HG02970 (cell line): ENCODE measurements around the gene SCRN1.
"Not testable (repeated sequence)": the region's sequence is repeated elsewhere in the genome, so short reads cannot be mapped to it uniquely, and the experiment has no call there.

Experiments
- ATAC-seq: cut with Tn5 transposase; IDR thresholded peaks from one replicate; pipeline ENCODE4 v1.9.1; 2021; ENCODE audit warnings: mild to moderate bottlenecking, moderate library complexity, moderate number of reproducible peaks; ENCODE audit not compliant: unreplicated experiment, low FRiP score

Gene SCRN1

DNA sequence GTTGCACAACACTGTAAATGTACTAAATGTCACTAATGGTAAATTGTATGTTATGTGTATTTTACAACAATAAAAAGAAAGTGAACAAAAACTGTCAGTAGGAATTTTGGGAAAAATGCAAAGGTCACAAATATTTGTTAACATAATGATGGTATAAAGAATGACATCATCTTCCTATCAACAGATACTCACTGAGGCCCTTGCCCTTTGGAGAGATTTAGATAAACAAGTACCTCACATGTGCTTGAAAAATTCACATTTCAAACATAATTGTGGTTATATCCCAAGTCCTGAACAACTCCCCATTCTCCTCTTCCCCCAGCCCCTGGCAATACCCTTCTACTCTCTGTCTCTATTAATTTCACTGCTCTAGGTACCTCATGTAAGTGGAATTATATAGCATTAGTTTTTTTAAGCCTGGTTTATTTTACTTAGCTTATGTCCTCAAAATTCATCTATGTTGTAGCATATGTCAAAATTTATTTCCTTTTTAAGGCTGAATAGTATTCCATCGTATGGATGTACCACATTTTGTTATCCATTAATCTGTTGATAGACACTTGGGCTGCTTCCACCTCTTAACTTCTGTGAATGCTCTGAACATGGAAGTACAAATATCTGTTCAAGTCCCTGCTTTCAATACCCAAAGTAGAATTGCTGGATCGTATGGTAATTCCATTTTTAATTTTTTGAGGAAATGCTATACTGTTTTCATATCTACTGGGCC is 92.8 kb downstream of the SCRN1 start:
- no peak for ATAC-seq

DNA sequence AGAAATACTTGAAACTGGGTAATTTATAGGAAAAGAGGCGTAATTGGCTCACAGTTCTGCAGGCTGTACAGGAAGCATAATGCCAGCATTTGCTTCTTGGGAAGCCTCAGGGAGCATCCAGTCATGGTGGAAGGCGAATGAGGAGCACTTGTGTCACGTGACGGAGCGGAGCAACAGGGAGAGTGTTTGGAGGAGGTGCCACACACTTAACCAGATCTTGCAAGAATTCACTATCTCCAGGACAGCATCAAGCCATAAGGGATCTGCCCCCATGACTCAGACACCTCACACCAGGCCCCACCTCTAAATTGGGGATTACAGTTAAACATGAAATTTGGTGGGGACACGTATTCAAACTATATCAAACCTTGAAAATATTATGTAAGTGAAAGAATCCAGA is 94.0 kb downstream of the SCRN1 start:
- ATAC-seq: no peak

DNA sequence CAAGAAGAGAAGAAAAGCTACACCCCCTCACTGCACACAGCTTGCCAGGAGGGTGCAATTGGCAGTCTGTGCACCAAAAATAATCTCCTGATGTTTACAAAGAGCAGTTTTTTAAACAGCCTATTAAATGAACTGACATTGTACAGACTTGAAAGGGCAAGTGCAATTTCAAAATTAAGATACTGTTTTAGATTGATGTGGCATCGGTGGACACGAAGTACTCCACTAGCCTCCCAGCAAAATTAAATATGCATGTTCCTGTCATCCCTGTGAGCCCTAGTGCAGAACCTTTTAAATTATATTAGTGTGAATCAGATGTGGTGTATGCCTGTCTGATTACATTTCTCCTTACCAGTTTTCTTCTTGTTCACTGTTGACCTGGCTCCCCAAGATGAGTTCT is 95.3 kb downstream of the SCRN1 start:
- no peak for ATAC-seq

DNA sequence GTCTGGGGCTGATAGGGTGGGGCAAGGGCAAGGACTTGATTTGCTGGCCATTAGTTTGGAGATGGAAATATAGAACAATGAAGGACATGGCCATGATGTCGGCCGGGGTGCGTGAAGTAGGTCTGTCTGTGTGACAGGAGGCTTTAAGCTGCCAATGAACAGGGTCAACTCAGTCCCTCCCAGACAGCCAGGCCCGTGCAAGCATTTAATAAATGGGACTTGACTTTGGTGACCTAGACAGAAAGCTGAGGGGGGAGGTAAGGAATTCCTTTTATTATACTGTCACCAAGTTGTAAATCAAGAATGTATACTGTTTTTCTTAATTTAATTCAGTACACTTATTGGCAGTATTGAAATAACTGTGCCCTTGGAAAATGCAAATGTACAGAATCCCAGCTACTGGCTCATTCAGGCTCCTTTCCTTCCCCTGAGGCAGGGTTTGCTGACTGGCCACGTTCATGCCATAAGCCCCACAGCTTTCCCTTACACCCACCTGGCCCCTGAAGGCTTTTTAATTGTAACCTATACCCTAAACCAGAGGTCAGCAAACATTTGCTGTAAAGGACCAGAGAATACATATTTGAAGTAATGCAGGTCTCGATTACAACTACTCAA is 96.1 kb downstream of the SCRN1 start:
- ATAC-seq: no peak

DNA sequence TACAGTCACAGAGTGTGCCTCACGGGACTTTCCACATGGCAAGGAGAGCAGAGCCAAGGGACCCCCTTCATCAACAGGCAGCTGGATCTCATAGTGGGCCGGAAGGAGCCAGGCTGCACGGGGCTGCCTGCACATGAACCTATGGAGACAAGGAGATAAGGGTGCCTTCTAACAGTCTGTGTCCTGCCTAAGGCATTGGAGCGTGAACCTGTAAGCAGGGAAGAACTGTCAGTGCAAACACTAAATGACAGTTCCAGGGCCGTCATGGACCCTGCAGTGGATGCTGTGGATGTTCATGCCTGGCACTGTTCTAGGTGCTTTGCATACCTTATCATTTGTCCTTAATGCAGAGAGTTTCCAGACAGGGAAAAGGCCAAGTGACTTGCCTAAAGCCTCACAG is 97.4 kb downstream of the SCRN1 start:
- ATAC-seq: no peak

DNA sequence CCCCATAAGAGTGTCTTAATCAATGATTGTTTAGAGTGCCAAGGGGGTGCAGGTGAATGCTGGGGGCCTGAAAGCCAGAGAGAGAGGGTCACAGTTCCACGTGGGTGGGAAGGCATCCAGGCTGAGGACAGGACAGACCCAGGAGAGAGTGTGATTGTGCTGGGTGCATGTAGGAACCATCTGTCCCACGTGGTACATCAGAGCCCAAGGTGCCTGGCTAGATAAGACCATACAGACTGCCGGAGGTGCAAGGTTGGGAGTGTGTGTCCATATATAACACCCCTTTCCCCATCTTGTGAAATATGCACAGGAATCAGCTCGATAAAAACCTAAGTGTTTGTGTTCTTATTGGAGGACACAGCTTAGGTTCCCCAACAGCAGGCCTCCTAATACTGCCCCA is 97.8 kb downstream of the SCRN1 start:
- ATAC-seq: no peak

DNA sequence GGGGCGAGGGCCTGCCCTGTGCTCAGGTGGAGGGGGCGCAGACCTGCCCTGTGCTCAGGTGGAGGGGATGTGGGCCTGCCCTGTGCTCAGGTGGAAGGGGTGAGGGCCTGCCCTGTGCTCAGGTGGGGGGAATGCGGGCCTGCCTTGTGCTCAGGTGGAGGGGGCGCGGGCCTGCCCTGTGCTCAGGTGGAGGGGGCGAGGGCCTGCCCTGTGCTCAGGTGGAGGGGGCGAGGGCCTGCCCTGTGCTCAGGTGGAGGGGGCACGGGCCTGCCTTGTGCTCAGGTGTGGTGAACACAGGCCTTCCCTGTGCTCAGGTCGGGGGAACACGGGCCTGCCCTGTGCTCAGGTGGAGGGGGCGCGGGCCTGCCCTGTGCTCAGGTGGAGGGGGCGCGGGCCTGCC is 98.8 kb downstream of the SCRN1 start:
- not testable (repeated sequence) for ATAC-seq

DNA sequence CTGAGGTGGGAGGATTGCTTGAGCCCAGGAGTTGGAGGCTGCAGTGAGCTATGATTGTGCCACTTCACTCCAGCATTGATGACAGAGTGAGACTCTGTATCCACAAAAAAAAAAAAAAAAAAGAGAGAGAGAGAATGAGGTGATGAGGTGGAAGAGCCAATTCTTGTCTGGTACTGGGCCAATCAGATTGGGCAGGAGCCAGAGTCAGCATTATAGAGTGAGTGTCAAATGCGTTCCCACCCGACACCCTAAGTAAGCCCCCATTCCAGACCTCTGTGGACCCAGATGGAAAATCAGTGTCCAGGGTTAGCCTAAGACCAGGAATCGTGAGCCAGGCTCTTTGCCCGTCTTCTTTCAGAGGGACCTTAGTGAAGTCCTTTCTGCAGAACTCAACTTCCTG is 99.3 kb downstream of the SCRN1 start:
- no peak for ATAC-seq

DNA sequence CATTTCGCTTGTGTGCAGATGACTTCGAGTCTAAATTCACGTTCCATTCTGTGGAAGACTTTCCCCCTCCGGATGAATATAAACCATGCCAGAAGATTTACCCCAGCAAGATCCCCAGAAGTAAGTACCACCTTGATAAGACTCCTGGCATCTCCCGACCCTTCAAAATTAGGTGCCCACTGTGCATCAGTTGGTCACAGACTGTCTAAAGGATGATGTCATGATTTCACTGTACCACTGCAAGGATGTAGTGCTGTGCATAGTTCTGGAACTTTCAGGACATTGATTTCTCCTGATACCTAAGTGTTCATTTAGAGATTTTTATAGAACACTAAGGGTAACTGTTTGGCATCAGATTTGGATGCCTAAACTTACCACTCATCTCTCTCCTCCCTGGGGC is 100.3 kb downstream of the SCRN1 start:
- ATAC-seq: no peak

DNA sequence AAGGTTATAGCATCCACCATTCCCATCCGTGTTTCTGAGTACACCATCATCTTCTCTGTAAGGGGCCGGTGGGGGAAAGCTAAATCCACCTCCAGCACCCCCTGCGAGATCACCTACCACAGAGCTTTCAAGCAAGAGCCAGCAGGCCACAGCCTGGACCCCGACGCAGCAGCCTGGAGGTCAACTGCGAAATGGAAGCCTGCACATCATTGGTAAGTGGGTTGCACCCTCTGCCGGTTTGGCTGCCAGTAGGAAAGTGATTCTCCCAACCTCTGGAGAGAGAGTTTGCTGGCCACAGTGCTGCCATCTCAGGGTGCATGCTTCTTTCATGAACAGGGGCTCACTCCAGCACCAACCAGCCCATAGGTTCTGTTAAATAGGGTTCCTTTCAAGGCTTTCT is 101.6 kb downstream of the SCRN1 start:
- no peak for ATAC-seq

DNA sequence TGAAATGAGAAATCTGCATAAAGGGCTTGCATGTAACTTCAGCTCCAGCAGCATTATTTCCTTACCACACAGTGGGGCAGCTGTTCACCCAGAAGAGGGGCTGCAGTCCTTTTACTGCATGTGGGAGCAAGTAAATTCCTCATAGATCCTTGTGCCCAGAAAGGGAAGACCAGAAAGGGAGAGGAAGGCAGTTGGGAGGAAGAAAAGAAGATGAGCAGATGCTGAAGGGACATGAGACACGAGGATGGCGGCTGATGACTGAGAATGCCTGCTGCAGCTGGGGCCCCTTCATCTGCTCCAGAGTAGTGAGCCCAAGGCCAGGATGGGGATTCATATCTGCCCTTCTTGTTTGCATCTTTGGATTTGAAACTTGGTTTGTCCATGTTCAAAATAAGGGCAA is 102.8 kb downstream of the SCRN1 start:
- ATAC-seq: no peak

DNA sequence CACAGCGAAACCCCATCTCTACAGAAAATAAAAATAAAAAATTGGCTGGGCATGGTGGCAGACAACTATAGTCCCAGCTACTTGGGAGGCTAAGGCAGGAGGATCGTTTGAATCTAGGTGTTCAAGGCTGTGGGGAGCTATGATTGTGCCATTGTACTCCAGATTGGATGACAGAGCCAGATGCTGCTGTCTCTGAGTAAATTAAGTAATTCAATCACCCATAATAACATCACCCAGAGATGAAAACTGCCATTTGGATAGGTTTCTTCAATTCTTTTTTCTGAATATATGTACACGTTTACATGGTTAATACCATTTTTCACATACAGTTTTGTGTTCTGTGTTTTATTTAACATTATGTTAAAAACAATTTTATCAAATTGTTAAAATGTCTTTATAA is 104.0 kb downstream of the SCRN1 start:
- ATAC-seq: no peak

DNA sequence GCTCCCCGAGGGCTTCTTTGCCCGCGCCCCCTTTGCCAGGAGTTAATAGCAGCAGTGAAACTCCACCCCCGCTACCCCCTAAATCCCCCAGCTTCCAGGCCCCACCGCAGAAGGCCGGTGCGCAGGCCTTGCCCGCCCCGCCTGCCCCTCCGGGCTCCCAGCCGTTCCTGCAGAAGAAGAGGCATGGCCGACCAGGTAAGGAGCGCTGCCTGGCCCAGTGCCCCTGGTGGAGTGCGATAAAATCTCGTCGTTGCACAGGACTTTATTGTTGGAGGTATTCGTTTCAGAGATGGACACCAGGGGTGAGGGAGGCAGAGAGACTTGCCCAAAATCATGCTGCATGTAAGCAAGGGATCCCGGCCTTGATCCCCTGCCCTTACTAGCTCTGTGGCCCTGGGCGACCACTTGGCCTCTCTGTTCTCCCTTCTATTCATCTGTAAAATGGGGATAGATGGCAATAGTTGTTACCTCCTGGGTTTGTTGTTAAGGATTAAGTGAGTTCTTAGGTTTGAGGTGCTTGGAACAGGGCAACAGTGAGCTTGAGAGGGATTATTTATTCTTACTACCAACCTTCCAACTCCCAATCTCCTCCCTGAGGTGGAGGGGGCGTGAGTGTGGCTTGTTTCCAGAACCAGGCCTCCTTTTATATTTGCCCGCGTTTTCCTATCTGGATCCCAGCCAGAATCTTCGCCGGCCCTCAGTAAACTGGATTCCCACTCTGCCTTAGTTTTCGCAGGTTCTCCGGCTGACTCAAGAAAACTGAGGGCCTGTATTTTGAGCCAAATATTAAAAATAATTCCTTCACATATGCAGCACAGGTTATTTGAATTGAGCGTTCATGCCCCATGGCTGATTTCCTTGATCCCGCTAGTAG is 105.0 kb downstream of the SCRN1 start:
- ATAC-seq: no peak

DNA sequence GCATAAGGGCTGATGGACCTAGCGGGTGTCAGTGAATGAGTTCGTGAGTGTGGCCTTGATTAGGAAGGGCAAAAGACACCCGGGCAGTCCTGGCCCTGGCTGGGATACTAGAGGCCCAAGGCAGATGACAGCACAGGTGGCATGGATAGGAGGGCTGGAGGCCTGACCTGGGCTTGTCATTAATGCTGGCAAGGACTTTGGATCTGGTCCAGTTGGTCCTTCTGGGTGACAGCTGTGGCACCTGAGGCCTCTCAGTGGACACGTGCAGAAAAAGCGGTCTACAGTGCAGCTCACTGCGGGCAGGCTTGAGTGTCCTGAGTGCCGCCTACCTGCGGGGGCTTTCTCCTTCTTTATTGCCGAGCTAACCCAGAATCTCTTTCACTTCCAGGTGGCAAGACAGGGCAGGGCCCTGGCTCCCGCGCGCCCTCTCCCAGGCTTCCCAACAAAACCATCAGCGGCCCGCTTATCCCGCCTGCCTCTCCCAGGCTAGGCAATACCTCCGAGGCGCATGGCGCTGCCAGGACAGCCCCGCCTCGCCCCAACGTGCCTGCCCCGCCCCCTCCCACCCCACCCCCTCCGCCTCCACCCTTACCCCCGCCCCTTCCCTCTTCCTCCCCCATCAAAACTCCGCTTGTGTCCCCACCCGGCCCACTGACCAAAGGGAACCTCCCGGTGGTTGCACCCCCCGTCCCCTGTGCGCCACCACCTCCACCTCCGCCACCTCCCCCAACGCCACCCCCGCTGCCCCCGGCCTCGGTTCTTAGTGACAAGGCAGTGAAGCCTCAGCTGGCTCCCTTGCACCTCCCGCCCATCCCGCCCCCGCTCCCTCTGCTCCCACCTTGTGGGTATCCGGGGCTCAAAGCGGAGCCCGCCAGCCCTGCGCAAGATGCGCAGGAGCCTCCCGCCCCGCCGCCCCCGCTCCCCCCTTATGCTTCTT is 105.9 kb downstream of the SCRN1 start:
- no peak for ATAC-seq

DNA sequence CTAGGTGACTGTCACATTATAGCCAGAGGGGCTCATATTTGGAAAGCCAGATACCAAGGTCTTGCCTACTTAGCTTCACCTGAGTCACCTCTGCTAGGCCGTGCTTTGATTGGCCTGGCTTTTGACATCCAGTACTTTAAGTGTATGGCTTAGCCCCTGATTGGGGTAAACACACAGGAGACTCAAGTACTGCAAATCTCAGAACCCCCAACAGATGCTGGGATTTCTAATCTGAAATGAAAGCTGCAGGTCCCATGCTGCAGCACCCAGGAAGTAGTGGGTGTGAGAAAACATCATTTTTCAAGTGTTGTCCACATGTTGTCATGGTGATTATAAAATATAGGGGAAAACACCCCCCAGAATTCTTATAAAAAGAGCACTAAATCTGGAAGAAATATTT is 107.1 kb downstream of the SCRN1 start:
- no peak for ATAC-seq

DNA sequence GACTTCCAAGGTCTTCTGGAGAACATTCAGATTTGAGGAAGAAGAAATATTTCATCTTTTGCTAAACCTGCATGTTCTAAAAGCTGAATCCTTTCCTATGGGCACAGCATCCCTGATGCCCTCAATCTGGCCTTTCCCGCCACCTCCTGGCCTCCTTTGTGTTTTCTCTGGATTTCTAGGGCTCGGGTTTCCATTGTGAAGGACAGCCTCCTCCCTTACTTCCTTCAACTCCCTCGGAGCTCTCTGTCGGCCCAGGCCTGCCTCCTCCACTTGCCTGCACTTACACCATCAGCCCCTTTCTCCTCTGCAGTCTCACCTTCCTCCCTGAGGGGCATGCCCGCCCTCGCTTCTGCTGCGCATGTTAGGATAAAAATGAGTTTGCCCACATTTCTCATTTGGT is 107.9 kb downstream of the SCRN1 start:
- no peak for ATAC-seq

DNA sequence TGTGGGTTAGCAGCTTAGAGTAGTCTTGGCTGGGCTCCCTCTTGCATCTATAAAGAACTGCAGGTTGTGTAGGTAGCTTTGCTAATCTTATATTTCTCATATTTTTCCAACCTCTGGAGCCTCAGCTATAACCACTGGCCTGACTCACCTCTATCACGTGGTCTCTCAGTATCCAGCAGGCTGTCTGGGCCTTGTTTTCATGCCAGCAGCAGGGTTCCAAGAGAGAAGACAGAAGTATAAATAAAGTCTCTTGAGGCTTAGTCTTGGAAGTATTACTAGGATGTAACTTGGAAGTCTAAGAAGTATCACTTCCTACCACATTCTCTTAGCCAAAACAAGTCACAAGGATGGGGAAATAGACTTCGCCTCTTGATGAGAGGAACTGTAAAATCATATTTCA is 110.0 kb downstream of the SCRN1 start:
- no peak for ATAC-seq

DNA sequence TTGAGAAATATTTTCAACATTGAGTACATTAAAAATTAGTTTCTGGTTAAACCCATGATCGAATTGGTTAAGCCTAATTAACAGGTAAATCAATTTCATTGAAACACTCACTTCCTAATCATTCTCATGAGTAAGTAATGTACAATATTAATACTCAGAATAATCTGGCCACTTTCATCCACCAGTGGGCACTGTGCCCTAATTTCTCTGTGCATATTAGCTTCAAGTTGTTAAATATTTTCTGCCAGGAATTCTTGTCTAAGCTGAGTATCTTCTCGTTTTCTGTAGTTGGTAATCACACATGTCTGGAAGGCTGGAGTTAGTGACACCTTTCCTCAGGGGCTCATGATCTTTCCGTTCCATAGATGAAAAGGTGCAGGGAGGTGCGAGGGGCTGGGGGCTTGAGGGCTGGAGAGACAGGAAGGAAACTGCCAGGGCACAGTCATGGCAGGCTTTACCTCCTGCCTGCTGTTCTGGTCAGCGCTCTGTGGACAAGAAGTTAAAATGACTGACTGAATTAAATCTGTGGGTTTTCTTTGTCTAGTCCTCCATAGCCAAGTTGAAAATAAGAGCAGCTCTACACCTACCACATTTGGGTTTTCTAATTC is 111.4 kb downstream of the SCRN1 start:
- no peak for ATAC-seq

DNA sequence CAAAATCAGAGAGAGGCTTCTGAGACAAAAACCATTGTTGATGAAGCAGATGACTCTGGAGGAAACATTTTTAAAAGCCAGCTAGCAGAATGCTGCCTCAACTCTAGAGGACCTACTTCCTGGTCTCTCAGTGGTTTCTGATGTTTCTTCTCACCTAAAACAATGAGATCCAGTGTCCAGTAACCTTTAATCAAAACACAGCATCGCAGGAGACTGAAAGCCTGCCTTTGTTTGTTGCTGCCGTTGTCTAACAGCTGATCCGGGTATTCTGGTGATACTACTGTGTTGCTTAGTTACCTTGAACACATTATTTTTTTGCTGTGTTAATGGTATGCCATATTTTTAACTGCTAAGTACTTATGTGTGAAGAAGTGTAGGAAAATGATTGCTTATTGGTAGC is 112.4 kb downstream of the SCRN1 start:
- ATAC-seq: no peak

DNA sequence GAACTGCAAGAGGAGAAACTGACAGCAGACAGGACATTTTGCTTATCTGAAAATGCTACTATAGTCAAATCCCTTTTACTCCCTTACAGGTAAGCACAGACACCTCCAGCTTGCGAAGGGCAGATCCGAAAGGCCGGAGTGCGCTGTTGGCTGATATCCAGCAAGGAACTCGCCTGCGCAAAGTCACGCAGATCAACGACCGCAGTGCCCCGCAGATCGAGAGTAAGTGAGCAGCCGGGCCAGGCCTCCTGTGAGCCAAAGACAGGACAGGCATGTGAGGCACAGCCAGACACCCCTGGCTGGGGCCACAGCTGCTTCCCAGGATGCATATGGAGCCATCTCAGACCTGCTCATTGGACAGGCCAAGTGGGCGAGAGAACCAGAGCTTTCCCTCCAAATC is 113.9 kb downstream of the SCRN1 start:
- no peak for ATAC-seq
